GM10266 (cell line): ENCODE measurements around the gene CDCP1.
"Not testable (repeated sequence)": the region's sequence is repeated elsewhere in the genome, so short reads cannot be mapped to it uniquely, and the experiment has no call there.

Source experiments
- DNase-seq: peaks from one replicate; pipeline ENCODE4 v3.0.0; 2012; ENCODE audit errors: extremely low spot score
- TF ChIP-seq, protein P1 (sequence below): IDR thresholded peaks from 2 replicates; pipeline ENCODE4 v1.5.1; 2012; ENCODE audit warnings: mild to moderate bottlenecking, low read depth; ENCODE audit not compliant: control insufficient read depth, insufficient read depth; ENCODE audit errors: missing control alignments

Gene CDCP1

DNA sequence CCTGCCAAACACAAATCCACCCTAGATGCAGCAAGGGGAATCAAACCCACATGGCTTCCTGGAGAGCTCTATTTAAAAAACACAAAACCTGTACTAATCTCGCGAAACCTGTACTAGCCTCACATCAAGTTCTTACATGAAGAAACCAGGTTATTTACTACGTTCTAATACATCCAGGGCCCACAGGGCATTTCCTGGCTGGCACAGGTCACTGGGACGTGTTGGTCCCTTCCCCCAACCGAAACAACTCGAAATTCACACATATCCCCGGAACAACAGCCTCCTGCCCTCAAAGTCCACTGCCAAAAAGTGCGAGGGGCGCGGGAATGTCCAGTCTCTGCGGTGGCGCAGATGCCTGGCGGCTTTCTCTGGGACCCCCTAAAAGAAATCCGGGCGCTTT is 955 bp downstream of the CDCP1 start:
- DNase-seq = no peak

DNA sequence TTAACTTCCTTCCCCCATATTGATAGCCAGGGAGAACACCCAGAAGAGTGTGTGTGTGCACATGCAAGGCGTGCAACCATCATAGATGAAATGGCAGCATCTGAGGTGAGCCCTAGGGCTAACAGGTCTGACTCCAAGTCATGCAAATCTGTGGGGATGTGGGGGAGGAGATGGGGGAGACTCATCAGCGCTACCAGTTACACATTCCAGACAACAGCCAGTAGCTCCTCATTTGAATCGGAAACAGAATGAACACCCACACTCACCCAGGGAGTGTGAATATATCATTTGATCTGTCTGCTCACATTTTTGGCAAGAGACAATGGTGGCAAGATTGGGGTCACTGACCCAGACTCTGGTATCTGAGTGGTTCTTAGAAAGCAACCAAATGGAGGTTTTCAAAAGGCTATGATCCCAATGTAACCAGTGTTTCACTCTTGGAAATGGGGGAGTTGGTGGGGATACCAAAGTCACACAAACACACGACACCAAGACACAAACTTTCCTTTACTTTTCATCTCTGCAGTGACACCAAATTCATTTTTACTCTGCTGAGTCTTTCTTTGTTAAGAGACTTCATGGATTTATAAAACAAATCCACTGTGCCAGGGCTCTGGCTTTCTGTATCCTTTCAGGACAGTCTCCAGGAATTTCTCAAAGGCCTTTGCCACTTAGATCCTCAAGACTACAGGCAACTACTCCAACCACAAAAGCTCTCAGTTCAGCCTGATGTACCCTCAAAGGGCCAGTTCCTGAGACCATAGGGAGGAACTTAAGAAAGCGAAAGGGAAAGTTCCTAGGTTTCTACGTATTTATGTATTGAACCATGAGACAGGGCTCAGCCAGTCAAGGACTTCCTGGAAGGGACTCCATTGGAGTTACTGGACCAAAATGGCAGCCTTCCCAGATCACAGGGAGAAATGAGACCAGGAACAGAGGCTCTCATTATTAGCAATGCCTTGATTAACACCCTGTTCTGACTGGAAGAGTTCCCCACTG is 2.2 kb downstream of the CDCP1 start:
- TF ChIP-seq, protein P1, sequence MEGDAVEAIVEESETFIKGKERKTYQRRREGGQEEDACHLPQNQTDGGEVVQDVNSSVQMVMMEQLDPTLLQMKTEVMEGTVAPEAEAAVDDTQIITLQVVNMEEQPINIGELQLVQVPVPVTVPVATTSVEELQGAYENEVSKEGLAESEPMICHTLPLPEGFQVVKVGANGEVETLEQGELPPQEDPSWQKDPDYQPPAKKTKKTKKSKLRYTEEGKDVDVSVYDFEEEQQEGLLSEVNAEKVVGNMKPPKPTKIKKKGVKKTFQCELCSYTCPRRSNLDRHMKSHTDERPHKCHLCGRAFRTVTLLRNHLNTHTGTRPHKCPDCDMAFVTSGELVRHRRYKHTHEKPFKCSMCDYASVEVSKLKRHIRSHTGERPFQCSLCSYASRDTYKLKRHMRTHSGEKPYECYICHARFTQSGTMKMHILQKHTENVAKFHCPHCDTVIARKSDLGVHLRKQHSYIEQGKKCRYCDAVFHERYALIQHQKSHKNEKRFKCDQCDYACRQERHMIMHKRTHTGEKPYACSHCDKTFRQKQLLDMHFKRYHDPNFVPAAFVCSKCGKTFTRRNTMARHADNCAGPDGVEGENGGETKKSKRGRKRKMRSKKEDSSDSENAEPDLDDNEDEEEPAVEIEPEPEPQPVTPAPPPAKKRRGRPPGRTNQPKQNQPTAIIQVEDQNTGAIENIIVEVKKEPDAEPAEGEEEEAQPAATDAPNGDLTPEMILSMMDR = no peak
- no peak for DNase-seq

More for the DNA sequence above, 955 bp downstream of the CDCP1 start:
- TF ChIP-seq, protein P1 = no peak

DNA sequence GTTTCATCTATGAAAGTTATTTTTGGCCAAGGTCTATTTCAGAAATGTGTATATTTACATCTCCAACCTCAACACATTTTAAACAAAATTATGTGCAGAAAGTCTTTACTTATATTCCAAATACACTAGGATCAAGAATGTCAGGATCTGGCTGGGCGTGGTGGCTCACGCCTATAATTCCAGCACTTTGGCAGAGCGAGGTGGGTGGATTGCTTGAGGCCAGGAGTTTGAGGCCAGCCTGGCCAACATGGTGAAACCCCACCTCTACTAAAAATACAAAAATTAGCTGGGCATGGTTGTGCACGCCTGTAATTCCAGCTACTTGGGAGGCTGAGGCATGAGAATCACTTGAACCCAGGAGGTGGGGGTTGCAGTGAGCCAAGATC is 5.4 kb downstream of the CDCP1 start:
- not testable (repeated sequence) for DNase-seq

DNA sequence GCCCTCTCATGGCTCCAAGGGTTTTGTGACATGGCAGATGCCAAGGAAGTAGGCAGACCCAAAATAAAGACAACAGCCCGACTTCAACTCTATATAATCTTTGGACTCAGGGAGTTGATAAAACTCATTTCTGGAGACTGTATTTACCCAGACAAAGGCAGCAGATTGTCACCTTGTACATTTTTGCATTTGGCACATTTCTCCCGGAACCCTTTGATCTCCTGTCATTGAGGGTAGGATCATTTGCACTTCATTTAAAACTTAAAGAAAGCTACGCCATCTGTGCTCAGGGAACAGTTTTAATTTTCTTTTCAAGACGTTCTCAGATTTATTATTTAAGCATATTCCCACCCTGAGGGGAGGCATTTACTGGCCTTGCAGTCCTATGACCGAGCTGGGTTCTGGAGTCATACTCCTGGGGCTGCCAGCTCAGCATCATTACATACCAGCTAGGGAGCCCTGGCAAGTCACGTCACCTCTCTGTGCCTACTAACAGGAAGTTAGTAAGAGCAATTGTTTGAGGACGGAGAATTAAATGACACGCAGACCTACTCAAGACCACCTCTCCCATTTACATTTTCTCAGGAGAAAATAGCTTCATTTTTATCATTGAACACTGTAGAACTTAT is 5.9 kb downstream of the CDCP1 start:
- TF ChIP-seq, protein P1 = no peak
- DNase-seq = no peak

DNA sequence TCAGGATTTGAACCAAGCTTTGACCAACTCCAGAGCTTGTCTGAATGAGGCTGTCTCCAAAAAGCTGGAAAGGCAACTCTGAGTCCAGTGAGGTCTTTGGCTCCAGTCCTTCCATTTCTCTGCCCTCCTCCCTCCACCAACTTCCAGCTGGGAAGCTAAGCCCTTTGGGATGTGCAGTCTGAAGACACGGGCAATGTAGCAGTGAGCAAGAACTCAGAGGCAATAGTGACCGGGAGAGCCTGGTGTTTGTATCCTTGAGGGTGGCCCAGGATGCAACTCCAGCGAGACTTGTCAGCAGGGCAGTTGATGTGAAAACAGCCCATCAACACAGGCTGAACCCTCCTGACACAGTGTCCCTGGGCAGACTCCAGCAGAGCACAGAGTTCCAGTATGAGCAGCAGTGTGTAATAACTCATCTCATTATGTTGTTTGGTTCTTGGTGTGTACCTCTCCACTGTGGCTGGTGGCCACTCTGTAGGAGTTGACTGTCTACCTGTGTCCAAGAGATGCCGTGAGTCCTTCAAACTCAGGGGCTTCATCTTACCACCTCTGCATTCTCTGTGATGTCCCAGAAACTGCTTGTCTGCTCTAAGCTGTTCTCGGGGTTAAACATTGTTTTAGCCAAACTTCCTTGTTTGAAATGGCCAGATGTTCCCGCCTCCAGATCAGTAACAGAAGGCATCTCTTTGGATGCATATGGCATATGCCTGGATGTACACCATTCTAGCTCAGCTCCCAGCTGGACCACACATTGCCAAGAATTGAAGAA is 6.6 kb downstream of the CDCP1 start:
- TF ChIP-seq, protein P1 = no peak
- DNase-seq = no peak

DNA sequence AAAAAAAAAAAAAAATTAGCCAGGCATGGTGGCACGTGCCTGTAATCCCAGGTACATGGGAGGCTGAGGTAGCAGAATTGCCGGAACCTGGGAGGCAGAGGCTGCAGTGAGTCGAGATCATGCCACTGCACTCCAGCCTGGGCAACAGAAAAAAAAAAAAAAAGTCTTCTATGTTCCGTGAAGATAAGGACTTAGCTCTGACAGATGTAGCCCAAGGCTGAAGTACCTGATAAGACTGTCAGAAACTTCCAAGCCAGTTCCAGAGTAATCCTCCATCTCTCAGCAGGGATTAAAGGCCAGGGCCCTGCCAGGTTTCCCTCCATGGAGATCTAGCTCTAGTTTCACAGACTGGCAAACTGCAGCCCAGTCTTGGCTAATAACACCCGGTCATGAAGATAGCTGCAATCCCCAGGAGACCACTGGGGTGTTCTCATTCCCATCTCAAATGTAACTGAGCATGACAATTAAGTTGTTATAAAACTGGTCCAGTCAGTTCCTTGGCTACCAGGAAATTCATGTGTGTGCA is 8.5 kb downstream of the CDCP1 start:
- TF ChIP-seq, protein P1 = no peak
- no peak for DNase-seq

DNA sequence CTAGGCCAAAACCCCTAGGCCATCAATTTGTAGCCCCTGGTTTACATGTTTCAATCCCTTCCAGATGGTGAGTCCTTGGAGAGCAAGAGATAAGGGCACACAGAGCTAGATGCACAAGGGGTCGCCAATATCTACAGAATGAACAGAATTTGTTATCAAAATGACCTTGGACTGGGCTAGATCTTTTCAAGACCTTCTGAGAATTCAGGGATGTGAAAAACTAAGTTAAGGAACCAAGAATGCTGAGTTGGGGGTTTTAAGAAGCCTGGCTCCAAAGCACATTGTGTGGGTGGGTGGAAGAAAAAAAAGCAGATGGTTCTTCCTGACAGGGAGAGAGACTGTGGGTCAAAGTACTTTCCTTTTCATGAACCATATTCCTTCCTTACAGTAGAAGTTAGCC is 10.2 kb downstream of the CDCP1 start:
- TF ChIP-seq, protein P1 = no peak
- no peak for DNase-seq
